K562 (cell line): ENCODE results near the gene TJP3. TPM values are rescaled to one million over a fixed set of nuclear protein-coding genes. Genes with fewer than 3 reads are reported as not detected.

Experiments used
- ADNP ChIP-seq: fragments of 200-800 bp; sonication (Bioruptor generic); IDR thresholded peaks from 2 replicates; pipeline ENCODE4 v1.6.1; 2016; ENCODE audit warnings: missing genetic modification characterization, missing compliant biosample characterization
- BCOR ChIP-seq: fragments of 450-650 bp; IDR thresholded peaks from 2 replicates; pipeline ENCODE4 v1.6.1; 2016
- CSDE1 ChIP-seq, 2 experiments: fragments of 450-650 bp; IDR thresholded peaks; 2 replicates each; pipeline ENCODE4 v1.6.1; 2016; ENCODE audit warnings: mild to moderate bottlenecking in 1 of 2
- ELF1 ChIP-seq: fragments of 200-800 bp; sonication (Bioruptor generic); IDR thresholded peaks from 2 replicates; pipeline ENCODE4 v1.6.1; 2016; ENCODE audit warnings: missing genetic modification characterization, missing compliant biosample characterization
- ETV5 ChIP-seq: sonication (generic); formaldehyde crosslinking; IDR thresholded peaks from 2 replicates; pipeline ENCODE4 v1.4.0; 2020; ENCODE audit warnings: low read depth, mild to moderate bottlenecking, missing genetic modification reagents
- FOXA3 ChIP-seq, 2 experiments: fragments of 450-650 bp in 1 of 2; sonication (generic) in 1 of 2; formaldehyde crosslinking; IDR thresholded peaks in 1 of 2; conservative IDR thresholded peaks in 1 of 2; 2 replicates each; pipeline versions ENCODE4 v1.4.0 to v1.8.0; 2020 to 2022; ENCODE audit warnings: mild to moderate bottlenecking in 2 of 2, missing genetic modification reagents in 1 of 2
- MBD1 ChIP-seq: fragments of 250-450 bp; sonication (Bioruptor Pico); IDR thresholded peaks from 2 replicates; pipeline ENCODE4 v1.8.0; 2022; ENCODE audit warnings: inconsistent platforms
- NR1H2 ChIP-seq: sonication (generic); formaldehyde crosslinking; IDR thresholded peaks from 2 replicates; pipeline ENCODE4 v1.4.0; 2020; ENCODE audit warnings: mild to moderate bottlenecking, missing genetic modification reagents
- PRPF4 ChIP-seq: fragments of 200-400 bp; formaldehyde crosslinking; IDR thresholded peaks from one replicate; pipeline ENCODE4 v1.6.1; 2017; ENCODE audit warnings: low read length, low read depth, mild to moderate bottlenecking; ENCODE audit not compliant: insufficient read depth, poor library complexity, severe bottlenecking
- RAD21 ChIP-seq, 2 experiments: fragments of 250-450 bp in 1 of 2; fragments of 450-650 bp in 1 of 2; sonication (Bioruptor Pico) in 1 of 2; formaldehyde crosslinking in 1 of 2; IDR thresholded peaks in 1 of 2; conservative IDR thresholded peaks in 1 of 2; 2 replicates each; pipeline versions ENCODE4 v1.4.0 to v1.8.0; 2020 to 2022; ENCODE audit warnings: mild to moderate bottlenecking in 2 of 2, moderate library complexity in 1 of 2
- SMAD3 ChIP-seq: fragments of 450-650 bp; formaldehyde crosslinking; conservative IDR thresholded peaks from 2 replicates; pipeline ENCODE4 v1.4.0; 2020; ENCODE audit warnings: mild to moderate bottlenecking
- ZNF133 ChIP-seq: fragments of 250-450 bp; sonication (Bioruptor Pico); IDR thresholded peaks from 2 replicates; pipeline ENCODE4 v1.4.0; 2020; ENCODE audit warnings: mild to moderate bottlenecking
- ZNF280A ChIP-seq: fragments of 450-650 bp; IDR thresholded peaks from 2 replicates; pipeline ENCODE4 v1.6.1; 2018; ENCODE audit warnings: mild to moderate bottlenecking, low read depth; ENCODE audit not compliant: partially characterized antibody
- ZNF445 ChIP-seq: fragments of 250-450 bp; sonication (Bioruptor Pico); IDR thresholded peaks from 2 replicates; pipeline ENCODE4 v1.4.0; 2020; ENCODE audit warnings: low read depth, mild to moderate bottlenecking, moderate library complexity
- ZNF766 ChIP-seq: fragments of 200-800 bp; sonication (Bioruptor generic); conservative IDR thresholded peaks from 2 replicates; pipeline ENCODE4 v1.6.1; 2016; ENCODE audit warnings: missing genetic modification characterization, missing compliant biosample characterization
- polyA plus RNA-seq, 8 experiments: library from polyadenylated mRNA; depleted of rRNA in 4 of 8; stranded (reverse) in 5 of 8; unstranded in 3 of 8; fragments of >200 nt; fragmentation: Nextera tagmentation in 2 of 8; fragmentation: Illumina TruSeq in 1 of 8; extraction: Ambion mirVana in 2 of 8; extraction: Trizol in 1 of 8; gene quantifications; 2 replicates each; pipeline versions ENCODE4 v1.2.1 to v1.2.3, GENCODE V29; 2011 to 2014; ENCODE audit warnings: inconsistent platforms in 1 of 8, missing spikeins in 1 of 8
- total RNA-seq, 7 experiments: library from RNA; depleted of rRNA in 6 of 7; stranded (reverse); fragments of >200 nt in 6 of 7; fragmentation: Illumina TruSeq in 2 of 7; extraction: Trizol in 2 of 7; gene quantifications; 2 replicates each; pipeline versions ENCODE4 v1.2.1 to v1.2.3, GENCODE V29; 2011 to 2021; ENCODE audit warnings: low replicate concordance in 1 of 7
- TF ChIP-seq, protein P1 (sequence below): fragments of 250-450 bp; sonication (Bioruptor Pico); IDR thresholded peaks from 2 replicates; pipeline ENCODE4 v1.5.0; 2022; ENCODE audit warnings: mild to moderate bottlenecking

Gene TJP3
- total and polyA plus RNA-seq, 9 of the 15 experiments (the other 6 are each of a cell fraction or from before 2014, with no cell fraction given) = 0.11 to 2.4 (median 0.57) TPM; not detected in 1

DNA sequence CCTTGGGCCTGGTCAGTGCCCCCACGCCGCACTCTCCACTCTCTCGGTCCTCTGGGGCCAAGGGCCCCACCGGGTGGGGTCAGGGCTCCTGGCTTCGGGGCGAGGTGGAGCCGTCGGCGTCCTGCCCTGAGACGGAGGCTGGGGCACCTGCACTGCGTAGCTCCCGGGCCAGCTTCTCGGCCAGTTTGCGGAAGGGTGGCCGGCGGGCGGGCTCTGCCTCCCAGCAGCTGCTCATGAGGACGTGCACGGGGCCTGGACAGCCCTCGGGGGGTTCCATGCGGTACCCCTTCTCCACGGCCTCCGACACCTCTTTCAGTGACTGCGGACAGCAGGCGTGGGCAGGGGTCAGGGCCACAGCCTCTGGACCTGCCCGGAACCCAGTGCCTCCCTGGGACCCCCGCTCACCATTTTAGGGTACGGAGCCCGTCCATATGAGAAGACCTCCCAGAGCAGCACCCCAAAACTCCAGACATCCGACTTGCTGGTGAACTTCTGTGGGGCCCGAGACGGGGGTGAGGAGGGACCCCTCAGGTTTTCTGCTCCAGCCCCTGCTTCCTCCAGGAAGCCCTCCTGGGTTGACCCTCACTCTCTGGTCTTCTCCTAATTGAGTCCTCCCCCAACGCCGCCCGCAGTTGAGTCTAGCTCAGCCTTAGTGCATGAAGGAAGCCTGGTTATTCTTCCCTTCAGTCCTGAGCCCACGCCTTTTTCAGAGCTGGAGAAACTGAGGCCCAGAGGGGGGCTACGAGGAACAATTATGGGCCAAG lies 70.1 kb downstream of the TJP3 start (continued):
- TF ChIP-seq, protein P1, sequence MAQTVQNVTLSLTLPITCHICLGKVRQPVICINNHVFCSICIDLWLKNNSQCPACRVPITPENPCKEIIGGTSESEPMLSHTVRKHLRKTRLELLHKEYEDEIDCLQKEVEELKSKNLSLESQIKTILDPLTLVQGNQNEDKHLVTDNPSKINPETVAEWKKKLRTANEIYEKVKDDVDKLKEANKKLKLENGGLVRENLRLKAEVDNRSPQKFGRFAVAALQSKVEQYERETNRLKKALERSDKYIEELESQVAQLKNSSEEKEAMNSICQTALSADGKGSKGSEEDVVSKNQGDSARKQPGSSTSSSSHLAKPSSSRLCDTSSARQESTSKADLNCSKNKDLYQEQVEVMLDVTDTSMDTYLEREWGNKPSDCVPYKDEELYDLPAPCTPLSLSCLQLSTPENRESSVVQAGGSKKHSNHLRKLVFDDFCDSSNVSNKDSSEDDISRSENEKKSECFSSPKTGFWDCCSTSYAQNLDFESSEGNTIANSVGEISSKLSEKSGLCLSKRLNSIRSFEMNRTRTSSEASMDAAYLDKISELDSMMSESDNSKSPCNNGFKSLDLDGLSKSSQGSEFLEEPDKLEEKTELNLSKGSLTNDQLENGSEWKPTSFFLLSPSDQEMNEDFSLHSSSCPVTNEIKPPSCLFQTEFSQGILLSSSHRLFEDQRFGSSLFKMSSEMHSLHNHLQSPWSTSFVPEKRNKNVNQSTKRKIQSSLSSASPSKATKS = no peak
- TF ChIP-seq ADNP (tag) (peak; percentile 34; the same call in 1 of the 2 replicates), ZNF766 (CRISPR knock-in tag) (no peak), BCOR (peak; percentile 84), ELF1 (no peak), MBD1 (CRISPR knock-in tag) (no peak), RAD21 (CRISPR knock-in tag; conservative IDR thresholded peaks at IDR 0.05 in 1 of 2, IDR thresholded peaks at IDR 0.05 in 1 of 2) (no peak), SMAD3 (CRISPR knock-in tag) (no peak), CSDE1 (IDR thresholded peaks at IDR 0.05) (no peak), ZNF445 (CRISPR knock-in tag) (no peak), PRPF4 (no peak), NR1H2 (CRISPR knock-in tag) (no peak), ETV5 (CRISPR knock-in tag) (no peak), FOXA3 (CRISPR knock-in tag; conservative IDR thresholded peaks at IDR 0.05 in 1 of 2, IDR thresholded peaks at IDR 0.05 in 1 of 2) (no peak), ZNF280A (no peak), ZNF133 (CRISPR knock-in tag) (no peak)
